Measurements from ENCODE around the gene PRKAR1B.

PRKAR1B gene

DNA sequence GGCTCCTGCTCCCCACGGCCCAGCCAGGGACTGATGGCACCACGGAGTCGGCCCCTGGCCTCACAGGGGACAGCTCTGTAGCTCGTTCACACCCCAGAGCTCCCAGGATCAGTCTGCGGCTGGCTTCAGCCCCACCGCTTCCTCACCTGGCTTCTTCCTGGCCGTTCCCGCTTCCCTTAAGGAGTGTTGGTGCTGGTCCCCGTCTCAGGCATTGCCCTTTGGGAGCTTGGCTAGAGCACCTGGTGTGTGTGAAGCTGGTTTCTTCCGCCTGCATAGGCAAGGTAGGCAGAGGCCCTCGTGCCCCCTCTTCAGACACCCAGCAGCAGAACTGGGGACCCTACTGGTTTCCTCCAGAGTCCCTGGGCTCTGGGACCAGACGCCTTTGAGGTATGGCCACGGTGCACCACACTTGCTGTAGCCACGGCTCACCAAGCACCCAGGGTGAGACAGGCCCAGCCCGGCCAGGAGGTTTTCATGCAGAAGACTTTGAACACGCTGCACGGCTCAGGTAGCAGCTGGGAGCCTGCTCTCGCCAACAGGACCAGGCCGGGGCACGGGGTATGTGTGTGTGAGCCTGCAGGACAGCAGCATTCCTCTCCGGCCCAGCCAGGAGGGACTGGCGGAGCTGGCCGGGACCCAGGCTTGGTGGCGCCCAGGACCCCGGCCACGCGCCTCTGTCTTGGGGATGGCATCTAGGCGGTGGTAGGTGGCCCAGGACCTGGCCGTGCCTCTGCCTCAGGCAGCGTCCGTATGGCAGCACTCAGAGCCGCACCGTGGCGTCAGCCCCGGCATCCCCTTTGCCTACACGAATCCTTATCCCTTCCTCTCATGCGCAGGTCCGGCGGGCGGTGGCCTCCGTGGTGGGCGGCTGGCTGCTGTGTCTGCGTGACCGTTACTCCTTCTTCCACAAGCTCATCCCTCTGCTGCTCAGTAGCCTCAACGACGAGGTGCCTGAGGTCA lies 13.2 kb upstream of the PRKAR1B start:
- DNase-seq = no peak

DNA sequence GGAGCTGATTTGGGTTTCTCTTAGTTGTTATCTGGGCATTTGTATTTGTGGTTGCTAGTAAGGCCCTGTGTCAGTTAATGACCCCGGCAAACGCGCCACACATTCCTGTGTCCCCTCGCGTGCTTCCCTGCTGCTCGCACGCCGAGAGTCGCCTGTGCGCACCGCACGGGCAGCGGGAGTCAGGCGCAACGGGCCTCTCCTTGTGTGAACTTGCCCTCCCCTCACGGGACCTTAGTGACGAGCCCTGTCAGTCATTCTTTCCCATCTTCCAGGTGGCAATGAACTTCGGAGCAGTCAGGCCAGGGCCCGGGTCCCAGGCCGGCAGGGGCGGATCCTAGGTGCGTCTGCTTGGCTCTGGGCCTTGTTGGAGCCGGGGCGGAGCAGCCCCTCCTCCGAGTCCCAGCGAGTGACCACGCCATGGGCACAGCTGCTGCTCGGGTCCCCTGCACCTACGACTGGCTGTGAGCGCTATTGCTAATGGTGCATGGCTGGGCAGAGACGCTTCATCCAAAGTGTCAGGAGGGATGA lies 12.4 kb upstream of the PRKAR1B start:
- DNase-seq = no peak

DNA sequence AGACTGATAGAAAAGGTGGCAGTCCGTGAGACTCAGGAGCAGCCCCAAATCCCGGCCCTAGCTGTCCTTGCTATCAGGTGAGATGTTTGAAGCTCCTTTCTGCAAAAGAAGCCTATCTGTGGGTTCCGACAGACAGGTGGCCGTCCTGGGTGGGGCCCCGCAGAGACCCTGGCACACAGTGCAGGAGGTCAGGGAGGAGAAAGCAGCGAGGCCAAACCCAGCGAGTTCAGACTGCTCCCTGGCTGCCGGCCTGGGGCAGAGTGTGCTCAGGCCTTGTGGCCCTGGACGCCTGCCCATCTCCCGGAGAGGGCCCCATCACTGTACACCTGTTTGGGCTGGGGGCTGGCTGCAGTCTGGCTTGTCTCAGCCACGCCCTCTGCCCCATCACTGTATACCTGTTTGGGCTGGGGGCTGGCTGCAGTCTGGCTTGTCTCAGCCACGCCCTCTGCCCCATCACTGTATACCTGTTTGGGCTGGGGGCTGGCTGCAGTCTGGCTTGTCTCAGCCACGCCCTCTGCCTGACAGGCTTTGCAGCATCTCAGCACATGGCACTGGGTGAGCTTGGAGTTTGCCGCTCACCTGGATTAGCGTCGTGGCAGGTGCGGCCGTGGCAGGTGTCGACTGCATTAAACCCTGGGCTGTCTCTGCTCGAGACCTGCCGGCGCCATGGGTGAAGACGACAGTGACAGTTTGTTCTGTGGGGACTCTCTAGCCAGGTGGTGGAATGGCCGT lies 11.8 kb upstream of the PRKAR1B start:
- DNase-seq = no peak

DNA sequence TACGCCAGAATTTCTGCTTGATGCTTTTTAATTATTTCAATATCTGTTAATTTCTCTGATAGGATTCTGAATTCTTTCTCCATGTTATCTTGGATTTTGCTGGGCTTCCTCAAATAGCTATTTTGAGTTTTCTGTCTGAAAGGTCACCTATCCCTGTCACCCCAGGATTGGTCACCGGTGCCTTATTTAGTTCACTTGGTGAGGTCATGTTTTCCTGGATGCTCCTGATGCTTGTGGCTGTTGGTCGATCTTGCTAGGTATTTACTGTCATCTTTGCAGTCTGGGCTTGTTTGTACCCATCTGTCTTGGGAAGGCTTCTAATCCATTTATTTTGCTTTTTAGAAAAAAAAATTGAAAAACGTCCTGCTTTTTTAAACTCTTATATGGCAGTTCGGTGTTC lies 11.2 kb upstream of the PRKAR1B start:
- no peak for DNase-seq

DNA sequence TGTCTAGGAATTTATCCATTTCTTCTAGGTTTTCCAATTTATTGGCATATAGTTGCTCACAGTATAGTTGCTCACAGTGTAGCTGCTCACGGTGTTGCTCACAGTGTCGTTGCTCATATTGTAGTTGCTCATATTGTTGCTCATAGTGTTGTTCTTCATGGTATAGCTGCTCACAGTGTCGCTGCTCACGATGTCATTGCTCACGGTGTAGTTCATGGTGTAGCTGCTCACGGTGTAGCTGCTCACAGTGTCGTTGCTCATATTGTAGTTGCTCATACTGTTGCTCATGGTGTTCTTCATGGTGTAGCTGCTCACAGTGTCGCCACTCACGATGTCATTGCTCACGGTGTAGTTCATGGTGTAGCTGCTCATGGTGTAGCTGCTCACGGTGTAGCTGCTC lies 7.7 kb upstream of the PRKAR1B start:
- no peak for DNase-seq

DNA sequence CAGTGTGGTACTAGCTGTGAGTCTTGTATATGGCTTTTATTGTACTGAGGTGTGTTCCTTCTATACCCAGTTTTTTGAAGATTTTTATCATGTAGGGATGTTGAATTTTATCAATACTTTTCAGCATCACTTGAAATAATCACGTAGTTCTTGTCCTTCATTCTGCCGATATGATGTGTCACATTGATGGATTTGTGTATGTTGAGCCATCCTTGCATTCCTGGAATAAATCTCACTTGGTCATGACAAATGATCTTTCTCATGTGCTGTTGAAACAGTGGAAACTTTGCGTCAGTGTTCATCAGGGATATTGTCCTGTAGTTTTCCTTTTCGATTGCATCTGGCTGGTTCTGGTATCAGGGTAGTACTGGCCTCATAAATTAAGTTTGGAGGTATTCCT lies 7.1 kb upstream of the PRKAR1B start:
- DNase-seq = no peak

DNA sequence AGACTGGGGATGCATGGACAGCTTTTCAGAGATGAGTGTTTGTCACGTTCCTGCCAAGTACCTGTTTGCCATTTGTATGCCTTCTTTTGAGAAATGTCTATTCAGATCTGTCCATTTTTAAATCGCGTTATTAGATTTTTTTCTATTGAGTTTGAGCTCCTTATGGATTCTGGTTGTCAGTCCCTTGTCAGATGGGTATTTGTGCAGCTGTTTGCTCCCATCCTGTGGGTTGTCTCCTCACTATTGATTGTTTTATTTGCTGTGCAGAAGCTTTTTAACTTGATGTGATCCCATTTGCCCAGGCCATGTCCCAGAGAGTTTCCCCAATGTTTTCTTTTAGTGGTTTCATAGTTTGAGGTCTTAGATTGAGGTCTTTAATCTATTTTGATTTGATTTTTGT lies 5.5 kb upstream of the PRKAR1B start:
- DNase-seq = no peak

DNA sequence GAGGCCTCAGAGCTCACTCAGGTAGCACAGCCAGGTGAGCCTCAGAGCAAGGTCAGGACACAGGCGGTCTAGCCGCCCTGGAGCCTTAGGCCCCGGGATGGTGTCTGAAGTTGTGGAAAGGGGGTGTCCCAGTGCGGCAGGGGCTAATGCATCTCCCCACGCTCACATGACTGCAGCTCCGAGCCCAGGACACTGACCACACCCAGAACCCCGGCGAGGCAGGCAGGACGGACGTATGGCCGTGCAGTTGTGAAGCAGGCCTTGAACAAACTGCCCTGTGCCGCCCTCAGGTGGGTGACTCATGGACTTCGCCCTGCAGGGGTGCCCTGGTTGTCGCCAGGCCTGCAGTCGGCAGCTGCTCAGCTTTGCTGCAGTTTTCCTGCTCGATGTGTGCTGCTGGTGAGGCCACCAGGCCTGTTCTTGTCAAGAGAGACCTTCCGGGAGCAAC lies 5.0 kb upstream of the PRKAR1B start:
- DNase-seq = no peak

DNA sequence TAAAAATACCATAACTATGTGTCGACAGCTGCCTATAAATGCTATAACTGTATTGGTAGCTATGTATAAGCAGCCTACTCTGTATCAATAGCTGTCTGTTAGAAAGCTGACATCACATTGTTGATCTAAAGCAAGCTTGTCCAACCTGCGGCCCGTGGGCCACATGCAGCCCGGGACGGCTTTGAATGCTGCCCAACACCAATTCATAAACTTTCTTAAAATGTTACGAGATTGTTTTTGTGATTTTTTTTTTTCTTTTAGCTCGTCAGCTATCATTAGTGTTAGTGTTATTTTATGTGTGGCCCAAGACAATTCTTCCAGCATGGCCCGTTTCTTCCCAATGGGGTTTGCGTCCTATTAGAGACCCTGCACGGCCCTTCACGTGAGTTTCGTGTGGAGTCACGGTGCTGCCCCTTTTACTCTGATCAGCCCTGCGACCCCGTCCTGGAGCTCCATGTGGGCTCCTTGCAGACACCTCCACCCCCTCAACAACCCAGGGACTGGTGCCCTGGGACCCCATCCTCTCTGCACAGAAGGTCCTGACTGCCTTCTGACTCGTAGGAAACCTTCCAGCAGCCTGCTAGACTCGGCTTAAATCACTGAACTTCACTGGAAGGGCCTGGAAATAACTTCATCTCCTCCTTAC lies 4.5 kb upstream of the PRKAR1B start:
- no peak for DNase-seq

DNA sequence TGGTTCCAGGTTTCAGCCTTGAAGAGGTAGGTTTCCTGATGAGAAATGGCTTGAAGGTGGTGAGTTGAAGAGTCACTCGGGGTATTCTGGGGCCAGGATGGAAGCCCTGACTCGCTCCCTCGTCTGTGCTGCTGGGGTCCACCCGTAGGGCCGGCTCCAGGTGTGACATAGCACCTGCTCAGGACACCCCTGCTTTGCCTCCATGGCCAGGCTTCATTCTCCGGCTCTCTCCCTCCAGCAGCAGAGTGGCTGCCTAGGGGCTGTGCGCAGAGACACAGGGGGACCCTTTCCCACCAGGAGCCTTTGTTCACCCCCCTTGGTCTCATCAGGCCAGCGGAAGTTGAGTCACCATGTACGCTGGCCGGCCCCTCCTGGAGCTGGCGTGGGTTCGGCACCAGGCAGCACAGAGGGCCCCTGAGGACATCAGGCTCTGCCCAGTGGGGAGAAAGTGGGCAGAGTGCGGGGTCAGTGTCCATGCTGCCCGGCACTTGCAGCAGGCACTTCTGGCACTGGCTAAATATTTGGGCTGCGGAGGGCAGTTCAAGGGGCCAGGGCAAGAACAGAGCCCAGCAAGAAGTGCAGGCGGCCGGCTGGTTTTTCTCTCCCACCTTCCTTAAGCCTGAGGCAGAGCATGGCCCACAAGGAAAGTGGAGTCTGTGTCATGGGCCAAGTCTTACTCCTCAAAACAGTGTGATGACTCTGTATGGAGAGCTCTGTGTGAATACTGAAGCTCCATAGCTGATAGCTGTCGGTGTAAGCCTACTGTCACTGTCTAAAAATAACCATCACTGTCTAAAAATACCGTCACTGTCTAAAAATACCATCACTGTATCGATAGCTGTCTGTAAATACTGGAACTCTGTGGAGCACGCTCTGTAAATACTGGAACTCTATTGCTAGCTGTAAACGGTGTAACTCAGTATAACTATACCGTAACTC lies 3.7 kb upstream of the PRKAR1B start:
- no peak for DNase-seq

DNA sequence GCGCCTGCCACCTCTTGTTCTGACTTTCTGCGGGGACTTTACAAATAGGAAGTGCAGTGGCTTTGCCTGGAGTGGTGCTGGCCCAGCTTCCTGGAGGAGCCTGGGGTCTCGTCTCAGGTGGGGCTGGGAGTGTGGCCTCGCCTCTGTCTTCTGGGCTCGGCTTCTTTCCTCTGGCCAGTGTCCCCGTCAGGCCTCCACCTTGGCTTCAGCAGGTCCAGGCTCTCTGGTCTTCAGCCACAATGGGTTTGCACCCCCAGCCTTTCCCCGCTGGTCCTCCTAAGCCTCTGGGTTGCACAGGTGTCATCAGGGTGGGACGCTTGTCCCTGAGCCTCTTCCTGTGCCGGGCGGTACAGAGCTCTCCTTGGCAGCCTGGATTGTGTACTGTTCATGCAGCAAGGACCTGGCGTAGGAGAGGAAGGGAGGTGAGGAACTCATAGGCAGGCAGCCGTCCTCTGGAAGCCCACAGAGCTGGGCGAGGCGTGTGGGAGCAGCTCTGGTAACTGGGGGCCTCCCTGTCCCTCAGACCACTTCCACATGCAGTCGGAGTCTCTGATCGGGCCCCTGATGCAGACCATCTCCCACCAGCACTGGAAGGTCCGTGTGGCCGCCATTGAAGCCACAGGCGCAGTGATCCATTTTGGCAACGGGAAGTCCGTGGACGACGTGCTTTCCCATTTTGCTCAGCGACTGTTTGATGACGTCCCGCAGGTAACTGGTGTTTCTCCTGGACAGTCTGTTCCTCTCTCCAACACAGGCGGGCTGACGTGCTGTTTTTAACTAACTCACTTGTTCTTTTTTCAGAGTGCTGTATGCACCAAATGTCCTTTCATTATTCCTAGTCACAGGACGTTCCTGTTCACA lies 2.3 kb upstream of the PRKAR1B start:
- no peak for DNase-seq

DNA sequence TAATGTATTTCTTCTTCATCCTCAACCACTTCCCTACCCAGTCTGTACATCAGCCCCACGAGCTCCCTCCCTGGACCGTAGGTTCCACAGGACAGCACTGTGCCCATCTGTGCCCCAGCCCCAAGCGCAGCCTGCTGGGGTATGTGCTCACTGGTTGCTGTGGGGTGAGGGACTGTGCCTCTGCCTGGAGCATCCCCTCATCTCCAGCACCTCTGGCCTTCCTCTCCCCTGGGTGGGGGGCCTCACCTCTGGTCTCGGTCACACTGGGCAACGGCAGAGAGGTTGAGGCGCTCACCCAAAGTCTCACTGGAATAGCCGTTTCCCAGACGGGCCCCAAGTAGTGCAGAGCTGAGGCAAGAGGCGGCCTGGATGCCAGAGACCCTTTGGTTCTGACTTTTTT lies 1.5 kb upstream of the PRKAR1B start:
- no peak for DNase-seq

DNA sequence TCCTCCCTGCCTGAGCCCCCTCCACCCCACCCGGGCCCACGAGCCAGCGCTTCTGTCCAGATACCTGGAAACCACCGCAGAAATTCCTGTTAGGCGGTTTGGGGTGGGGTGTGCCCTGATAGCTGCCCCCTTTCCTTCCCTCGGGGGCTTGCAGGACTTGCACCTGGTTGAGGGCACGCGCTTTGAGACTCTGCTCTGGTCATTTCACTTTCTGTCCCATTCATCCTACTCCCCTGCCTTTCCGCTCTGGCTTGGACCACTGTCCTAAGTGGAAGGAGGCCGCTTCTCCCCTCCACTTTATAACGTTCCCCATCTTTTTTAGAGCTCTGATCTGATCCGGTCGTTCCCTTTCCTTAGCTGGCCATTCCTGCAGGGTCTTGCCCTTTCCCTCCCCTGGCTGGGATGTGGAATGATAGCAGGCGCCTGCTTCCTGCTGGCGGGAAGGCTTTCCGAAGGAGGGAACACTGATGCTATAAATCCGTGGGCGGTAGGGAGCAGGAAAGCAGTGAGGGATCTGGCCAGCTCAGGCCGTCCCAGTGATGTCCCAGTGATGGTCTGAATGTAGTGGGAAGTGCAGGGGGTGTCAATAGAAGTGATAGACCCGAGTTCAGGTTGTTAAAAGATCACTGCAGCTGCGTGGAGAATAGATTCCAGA lies 852 bp upstream of the PRKAR1B start:
- no peak for DNase-seq

DNA sequence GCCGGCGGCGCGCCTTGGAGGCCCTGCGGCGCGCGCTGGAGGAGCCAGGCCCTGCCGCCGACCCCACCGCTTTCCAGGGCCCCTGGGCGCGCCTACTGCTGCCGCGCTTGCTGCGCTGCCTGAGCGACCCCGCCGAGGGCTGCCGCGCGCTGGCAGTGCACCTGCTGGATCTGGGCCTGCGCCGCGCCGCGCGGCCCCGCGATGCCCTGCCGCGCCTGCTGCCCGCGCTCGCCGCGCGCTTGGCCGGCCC lies 302 bp downstream of the PRKAR1B start:
- no peak for DNase-seq

DNA sequence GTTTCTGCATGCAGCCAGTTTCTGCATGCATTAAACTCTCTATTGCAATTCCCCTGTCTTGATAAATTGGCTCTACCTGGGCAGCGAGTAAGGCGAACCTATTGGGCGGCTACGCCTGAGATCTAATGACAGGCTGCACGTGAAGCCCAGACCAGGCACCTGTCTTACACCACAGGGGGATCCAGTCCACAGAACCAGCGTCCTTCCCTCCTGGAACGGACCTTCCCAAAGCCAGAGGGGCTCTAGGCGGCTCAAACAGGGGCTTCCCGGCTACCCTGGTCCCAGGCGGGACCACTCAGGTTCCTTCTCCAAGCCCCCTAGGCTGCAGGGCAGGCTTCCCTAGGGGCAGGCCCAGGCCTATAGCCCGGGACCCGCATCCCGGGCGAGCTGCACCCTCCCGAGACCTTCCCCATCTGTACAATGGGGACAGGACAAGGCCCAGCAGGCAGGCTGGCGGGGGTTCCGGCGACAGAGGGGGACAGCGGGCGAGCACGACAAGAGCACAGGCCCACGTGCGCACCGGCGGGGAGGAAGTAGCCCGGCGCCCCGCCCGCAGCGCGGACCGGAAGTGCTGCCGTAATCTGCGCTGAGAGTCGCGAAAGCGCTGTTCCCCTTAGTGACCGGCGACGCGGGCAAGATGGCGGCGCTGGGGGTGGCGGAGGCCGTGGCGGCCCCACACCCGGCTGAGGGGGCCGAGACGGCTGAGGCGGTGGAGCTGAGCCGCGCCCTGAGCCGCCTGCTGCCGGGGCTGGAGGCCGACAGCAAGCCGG lies 812 bp downstream of the PRKAR1B start, which contains the start of gene DNAAF5:
DNAAF5 (plus strand) TSS at position 616 of the 770 bp plus-strand sequence; CDS start at position 638, 22 bp downstream.
- peak; percentile 83 for DNase-seq

DNA sequence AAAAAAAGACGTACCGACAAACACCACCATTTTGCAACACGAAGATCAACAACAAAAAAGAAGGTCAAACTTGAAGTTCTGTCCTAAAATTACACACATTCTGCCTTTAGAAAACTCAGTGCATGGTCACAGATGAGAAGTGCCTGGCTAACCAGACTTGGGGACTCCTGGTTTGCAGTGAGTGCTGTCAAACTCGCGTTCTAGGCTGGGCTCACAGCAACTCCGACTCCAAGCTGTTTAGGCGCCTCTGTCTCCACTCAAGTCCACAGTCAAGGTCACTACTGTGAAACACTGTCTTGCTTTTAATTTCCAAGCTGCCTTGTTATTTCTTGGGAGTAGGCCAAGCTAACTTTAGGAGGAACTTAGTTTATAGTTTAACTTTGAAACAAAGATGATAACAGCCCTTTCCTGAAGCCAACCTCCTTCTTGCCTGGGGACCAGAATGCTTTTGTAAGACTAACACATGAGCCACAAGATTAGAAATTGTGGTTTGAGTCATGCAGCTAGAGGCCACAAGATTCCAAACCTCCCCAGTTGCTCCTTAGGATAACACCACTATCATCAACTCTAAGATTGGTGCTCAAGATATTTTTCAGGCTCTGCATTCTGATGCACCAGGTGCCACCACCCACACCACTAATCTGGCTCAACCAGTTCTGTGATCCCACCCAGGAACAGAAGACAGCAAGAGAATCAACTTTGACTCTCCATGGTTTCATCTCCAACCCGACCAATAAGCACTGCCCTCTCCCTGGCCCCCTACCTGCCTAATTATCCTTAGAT lies 1.7 kb downstream of the PRKAR1B start:
- no peak for DNase-seq

DNA sequence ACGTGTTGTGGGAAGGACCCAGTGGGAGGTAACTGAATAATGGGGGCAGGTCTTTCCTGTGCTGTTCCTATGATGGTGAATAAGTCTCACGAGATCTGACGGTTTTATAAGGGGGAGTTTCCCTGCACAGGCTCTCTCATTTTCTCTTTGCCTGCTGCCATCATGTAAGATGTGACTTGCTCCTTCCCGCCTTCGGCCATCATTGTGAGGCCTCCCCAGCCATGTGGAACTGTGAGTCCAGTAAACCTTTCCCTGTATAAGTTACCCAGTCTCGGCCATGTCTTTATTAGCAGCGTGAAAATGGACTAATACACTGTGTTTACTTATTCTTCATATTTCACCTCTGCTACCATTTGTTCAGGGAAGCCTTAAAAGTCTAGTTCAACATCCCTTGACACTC lies 2.8 kb downstream of the PRKAR1B start:
- no peak for DNase-seq

DNA sequence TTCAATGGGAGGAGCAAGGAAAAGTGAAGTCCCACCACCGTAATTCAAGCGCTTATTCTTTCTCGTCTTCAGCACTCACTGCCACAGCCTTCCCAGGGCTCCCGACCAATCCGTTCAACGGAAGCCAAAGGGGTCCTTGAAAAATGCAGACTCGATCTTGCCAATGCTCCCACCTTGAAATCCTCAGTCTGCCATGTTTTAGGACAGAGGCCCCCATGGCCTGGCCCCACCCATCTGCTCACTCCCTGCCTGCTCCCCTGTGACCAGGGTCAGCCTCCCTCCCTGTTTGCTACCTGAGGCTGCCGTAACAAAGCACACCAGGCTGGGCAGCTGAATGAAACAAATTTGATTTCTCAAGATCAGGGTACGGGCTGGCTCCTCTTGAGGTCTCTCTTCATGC lies 3.5 kb downstream of the PRKAR1B start:
- DNase-seq = no peak

DNA sequence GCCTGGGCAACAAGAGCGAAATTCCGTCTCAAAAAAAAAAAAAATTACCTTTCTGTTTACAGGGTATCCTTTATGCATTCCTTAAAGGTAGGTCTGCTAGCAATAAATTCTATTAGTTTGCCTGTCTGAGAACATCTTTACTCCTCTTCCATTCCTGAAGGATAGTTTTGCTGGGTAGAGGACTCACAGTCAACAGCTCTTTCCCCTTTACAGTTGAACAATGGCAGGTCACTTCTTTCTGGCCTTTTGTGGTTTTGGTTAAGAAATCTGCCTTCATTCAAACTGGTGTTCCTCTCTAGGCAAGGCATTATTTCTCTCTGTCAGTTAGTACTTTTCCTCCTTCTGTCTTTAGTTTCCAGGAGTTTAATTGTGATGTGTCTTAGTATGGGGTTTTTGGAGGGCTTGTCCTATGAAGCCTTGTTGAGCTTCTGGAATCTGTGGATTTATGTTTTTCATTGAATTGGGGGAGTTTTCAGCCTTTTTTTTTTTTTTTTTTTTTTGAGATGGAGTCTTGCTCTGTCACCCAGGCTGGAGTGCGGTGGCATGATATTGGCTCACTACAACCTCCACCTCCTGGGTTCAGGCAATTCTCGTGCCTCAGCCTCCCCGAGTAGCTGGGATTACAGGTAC lies 5.3 kb downstream of the PRKAR1B start:
- no peak for DNase-seq

Measured in CD4-positive, alpha-beta T cell treated with Interleukin-15 for 1 hour (primary cell).